Immature natural killer cell (primary cell): ENCODE data around the gene INF2. TPM values are rescaled to one million over a fixed set of nuclear protein-coding genes. Genes with fewer than 3 reads are reported as not detected.

Source experiments
- DNase-seq, 3 donors: peaks; one replicate each; pipeline ENCODE4 v3.0.0; 2022; ENCODE audit warnings: mixed read lengths in 1 of 3
- H3K27ac Mint-ChIP-seq, 6 donors: one replicate each; pipeline ENCODE4 v1.8.0; 2020; ENCODE audit warnings: mixed read lengths in 6 of 6, mild to moderate bottlenecking in 5 of 6, inconsistent platforms in 4 of 6, moderate library complexity in 3 of 6
- H3K27me3 Mint-ChIP-seq, 3 donors: one replicate each; pipeline ENCODE4 v1.8.0; 2020 to 2021; ENCODE audit warnings: low read depth in 3 of 3, mild to moderate bottlenecking in 3 of 3, mixed read lengths in 3 of 3, moderate library complexity in 3 of 3, inconsistent platforms in 1 of 3
- H3K36me3 Mint-ChIP-seq, 3 donors: one replicate each; pipeline ENCODE4 v1.8.0; 2020; ENCODE audit warnings: mixed read lengths in 3 of 3, inconsistent platforms in 2 of 3, mild to moderate bottlenecking in 2 of 3
- H3K4me1 Mint-ChIP-seq, 2 donors: one replicate each; pipeline ENCODE4 v1.8.0; 2020; ENCODE audit warnings: inconsistent platforms in 2 of 2, mild to moderate bottlenecking in 2 of 2, mixed read lengths in 2 of 2, moderate library complexity in 1 of 2
- H3K4me3 Mint-ChIP-seq, 5 donors: one replicate each; pipeline ENCODE4 v1.8.0; 2020; ENCODE audit warnings: mild to moderate bottlenecking in 5 of 5, mixed read lengths in 5 of 5, inconsistent platforms in 3 of 5, moderate library complexity in 3 of 5
- H3K9me3 Mint-ChIP-seq, 6 donors: one replicate each; pipeline ENCODE4 v1.8.0; 2020; ENCODE audit warnings: mild to moderate bottlenecking in 6 of 6, mixed read lengths in 6 of 6, inconsistent platforms in 4 of 6, moderate library complexity in 3 of 6
- polyA plus RNA-seq, 3 donors: library from polyadenylated mRNA; unstranded; fragments of 300-500 nt; fragmentation: Illumina TruSeq; gene quantifications; one replicate each; pipeline ENCODE4 v1.2.3, GENCODE V29; 2021

The INF2 gene
- polyA plus RNA-seq, result 1 to 10 TPM in 2 of 3 donors, not detected in 1; 1.5 to 2.5 TPM

DNA sequence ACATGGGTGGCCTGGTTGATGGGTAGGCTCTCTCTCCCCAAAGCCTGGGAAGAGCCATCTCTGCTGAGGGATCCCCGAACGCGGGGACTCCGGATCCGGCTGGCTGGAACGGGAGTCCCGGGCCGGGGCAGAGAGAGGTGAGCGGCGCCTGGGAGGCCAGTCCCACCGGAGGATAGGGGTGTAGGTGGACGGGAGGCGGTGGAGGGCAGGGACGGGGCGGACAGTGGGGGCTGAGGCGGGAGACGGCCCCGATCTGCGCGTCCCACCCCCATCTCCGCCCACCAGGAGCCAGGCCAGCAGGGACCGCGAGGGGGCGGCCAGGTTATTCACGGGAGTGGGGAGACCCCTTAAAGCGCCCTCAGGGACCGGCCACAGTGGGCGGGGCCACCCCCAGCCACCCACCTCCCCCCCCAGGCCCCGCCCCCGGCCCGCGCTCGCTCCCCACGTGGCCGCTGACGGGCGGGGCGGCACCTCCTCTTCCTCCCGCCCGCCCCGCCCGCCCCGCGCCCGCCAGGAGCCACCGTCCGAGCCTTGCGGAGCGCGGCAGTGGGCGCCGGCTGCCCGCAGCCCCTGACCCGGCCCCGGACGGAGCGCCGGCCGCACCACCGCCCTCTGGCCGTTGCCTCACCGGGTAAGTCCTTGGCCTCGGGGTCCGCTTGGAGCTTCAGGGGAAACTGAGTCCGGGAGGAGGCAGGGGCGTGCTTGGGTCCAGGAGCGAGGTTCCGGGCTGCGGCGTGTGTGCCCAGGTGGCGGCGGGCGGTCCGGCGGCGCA, at the start of gene INF2:
INF2 (plus strand) TSS at position 510 of the 772 bp plus-strand sequence. CDS start 11,748 bp downstream, outside the sequence.
- H3K27ac Mint-ChIP-seq, result no peak within 1 kb of the TSS

DNA sequence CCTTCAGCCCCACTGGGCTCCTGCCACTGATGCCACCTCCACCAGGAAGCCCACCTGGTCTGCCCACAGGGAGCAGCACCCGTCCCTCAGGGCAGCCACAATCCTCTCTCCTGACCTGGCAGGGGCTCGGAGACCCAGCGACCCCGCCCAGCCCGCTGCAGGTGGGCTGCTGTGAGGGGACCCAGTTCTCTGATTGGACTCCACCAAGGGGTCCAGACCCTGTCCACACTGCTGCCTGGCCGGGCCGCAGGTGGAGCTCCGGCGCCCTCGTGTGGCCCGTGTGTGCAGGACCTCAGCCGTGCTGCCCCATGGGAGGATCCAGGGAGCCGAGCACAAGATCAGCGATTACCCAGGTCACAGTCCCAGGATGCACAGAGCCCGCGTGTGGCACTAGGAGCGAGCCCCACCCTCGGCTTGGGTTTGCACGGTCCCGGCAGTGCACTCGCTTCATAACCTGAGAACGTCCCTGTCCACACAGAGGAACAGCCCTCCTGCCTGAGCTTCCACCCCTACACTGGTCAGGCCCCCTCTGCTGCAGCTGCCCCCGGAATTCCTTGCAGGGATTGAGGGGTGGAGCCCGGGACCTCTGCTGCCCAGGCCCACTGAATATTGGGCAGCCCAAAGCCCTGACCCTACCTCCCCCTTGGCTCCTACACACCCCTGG, 49.4 kb upstream of the INF2 start:
- no peaks in the 10 kb centered on the region for H3K9me3 Mint-ChIP-seq
- peak; percentile 25 to 33 (median 26) for DNase-seq
- H3K27ac Mint-ChIP-seq, result no peak overlapping the region
- H3K27me3 Mint-ChIP-seq, result peaks cover 2 to 5% (median 2%) of the 10 kb centered on the region in 3 donors
- H3K4me3 Mint-ChIP-seq, result no peak overlapping the region
- H3K36me3 Mint-ChIP-seq, result peaks cover 0 to 2% (median 0%) of the 10 kb centered on the region in 3 donors
- no peaks in the 10 kb centered on the region for H3K4me1 Mint-ChIP-seq

More for the DNA sequence above, at the start of gene INF2:
- H3K36me3 Mint-ChIP-seq, result no peaks in the 10 kb centered on the region
- H3K27me3 Mint-ChIP-seq, result peaks cover 0 to 1% (median 0%) of the 10 kb centered on the region in 3 donors
- peak in 2 of 3 donors; percentile 18 to 34 for DNase-seq
- H3K4me1 Mint-ChIP-seq, result peaks cover 15 to 26% of the 10 kb centered on the region in 2 donors
- H3K4me3 Mint-ChIP-seq, result peak within 1 kb of the TSS in 4 of 5 donors; percentile 23 to 72 (median 45)
- H3K9me3 Mint-ChIP-seq, result no peaks in the 10 kb centered on the region

GRCh38 chr14:104640681-104641080, 48.7 kb upstream of the INF2 start:
- H3K9me3 Mint-ChIP-seq, result no peaks in the 10 kb centered on the region
- H3K27me3 Mint-ChIP-seq, result peaks cover 2 to 8% (median 2%) of the 10 kb centered on the region in 3 donors
- H3K27ac Mint-ChIP-seq, result no peak overlapping the region
- H3K36me3 Mint-ChIP-seq, result peaks cover 0 to 5% (median 0%) of the 10 kb centered on the region in 3 donors
- no peak overlapping the region for H3K4me3 Mint-ChIP-seq
- no peak for DNase-seq
- no peaks in the 10 kb centered on the region for H3K4me1 Mint-ChIP-seq

- H3K27ac Mint-ChIP-seq, result no peak overlapping the region
- peaks cover 2 to 8% (median 2%) of the 10 kb centered on the region in 3 donors for H3K27me3 Mint-ChIP-seq
- no peaks in the 10 kb centered on the region for H3K9me3 Mint-ChIP-seq
- no peak for DNase-seq
- H3K4me1 Mint-ChIP-seq, result no peaks in the 10 kb centered on the region
- peaks cover 0 to 5% (median 0%) of the 10 kb centered on the region in 3 donors for H3K36me3 Mint-ChIP-seq
- H3K4me3 Mint-ChIP-seq, result no peak overlapping the region
These were observed 47.5 kb upstream of the INF2 start for GRCh38 chr14:104641753-104642539.

DNA sequence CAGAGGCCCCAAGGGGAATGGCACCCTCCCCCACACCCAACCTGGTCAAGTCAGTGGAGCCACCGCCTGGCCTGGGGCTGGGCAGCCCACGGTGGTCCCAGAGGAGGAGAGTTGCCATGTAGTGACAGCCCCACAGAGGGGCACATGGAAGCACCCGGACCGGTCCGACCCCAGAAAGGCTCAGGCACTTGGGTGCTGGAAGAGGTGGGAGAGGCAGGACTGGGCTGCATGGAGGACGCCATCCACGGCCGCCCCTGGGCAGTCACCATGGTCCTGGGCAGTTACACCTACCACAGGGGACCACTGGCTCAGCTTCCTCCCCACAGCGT, 46.9 kb upstream of the INF2 start:
- DNase-seq, result no peak
- peaks cover 0 to 5% (median 0%) of the 10 kb centered on the region in 3 donors for H3K36me3 Mint-ChIP-seq
- no peak overlapping the region for H3K27ac Mint-ChIP-seq
- no peaks in the 10 kb centered on the region for H3K4me1 Mint-ChIP-seq
- H3K4me3 Mint-ChIP-seq, result no peak overlapping the region
- H3K27me3 Mint-ChIP-seq, result peaks cover 2 to 8% (median 2%) of the 10 kb centered on the region in 3 donors
- H3K9me3 Mint-ChIP-seq, result no peaks in the 10 kb centered on the region

- peaks cover 0 to 5% (median 0%) of the 10 kb centered on the region in 3 donors for H3K36me3 Mint-ChIP-seq
- no peaks in the 10 kb centered on the region for H3K9me3 Mint-ChIP-seq
- no peak overlapping the region for H3K27ac Mint-ChIP-seq
These were observed 46.1 kb upstream of the INF2 start for GRCh38 chr14:104643306-104643705.

GRCh38 chr14:104644091-104644635, 45.3 kb upstream of the INF2 start:
- Mint-ChIP-seq H3K27ac (no peak overlapping the region), H3K4me1 (no peaks in the 10 kb centered on the region), H3K9me3 (no peaks in the 10 kb centered on the region), H3K4me3 (no peak overlapping the region), H3K27me3 (peaks cover 2 to 6% (median 5%) of the 10 kb centered on the region in 3 donors), H3K36me3 (peaks cover 0 to 5% (median 0%) of the 10 kb centered on the region in 3 donors)
- DNase-seq, result no peak

More at GRCh38 chr14:104643306-104643705, 46.1 kb upstream of the INF2 start:
- no peak overlapping the region for H3K4me3 Mint-ChIP-seq
- H3K4me1 Mint-ChIP-seq, result no peaks in the 10 kb centered on the region
- peaks cover 2 to 8% (median 2%) of the 10 kb centered on the region in 3 donors for H3K27me3 Mint-ChIP-seq
- DNase-seq, result no peak

DNA sequence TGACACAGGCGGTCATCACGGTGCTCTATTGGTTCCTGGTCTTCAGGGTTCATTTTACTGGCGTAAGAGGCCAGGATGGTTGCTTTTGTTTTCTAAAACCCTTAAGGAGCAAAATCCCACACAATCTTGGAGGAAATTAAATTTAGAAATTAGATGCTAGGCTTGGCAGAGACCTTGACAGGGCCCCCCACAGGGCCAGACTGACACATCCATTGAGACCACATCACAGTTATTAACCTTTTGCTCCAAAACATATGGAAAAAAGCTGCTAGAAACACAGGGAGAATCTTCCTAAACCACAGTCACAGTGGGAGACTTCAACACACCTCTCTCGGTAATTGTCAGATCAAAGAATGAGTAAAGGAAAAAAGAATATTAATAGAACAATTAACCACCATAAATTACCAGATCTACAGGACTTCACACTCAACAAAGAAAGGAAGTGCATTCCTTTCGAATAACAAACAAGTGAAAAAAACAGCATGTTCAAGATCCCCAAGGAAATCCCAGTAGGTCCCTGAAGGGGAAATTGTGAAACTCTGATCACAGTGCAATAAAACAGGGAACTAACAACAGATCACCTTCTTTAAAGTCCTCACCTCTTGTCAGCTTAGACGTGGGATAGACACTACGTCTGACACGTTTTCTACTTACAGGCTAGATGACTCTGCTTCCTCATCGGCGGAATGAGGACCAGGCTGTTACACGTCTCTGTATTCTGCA, 44.6 kb upstream of the INF2 start:
- Mint-ChIP-seq H3K4me1 (peaks cover 0 to under 1% of the 10 kb centered on the region in 2 donors), H3K27ac (no peak overlapping the region), H3K9me3 (peaks cover 0 to 1% (median 0%) of the 10 kb centered on the region in 6 donors), H3K36me3 (peaks cover 0 to 5% (median 0%) of the 10 kb centered on the region in 3 donors), H3K4me3 (no peak overlapping the region), H3K27me3 (peaks cover 2 to 8% (median 5%) of the 10 kb centered on the region in 3 donors)
- DNase-seq, result no peak

DNA sequence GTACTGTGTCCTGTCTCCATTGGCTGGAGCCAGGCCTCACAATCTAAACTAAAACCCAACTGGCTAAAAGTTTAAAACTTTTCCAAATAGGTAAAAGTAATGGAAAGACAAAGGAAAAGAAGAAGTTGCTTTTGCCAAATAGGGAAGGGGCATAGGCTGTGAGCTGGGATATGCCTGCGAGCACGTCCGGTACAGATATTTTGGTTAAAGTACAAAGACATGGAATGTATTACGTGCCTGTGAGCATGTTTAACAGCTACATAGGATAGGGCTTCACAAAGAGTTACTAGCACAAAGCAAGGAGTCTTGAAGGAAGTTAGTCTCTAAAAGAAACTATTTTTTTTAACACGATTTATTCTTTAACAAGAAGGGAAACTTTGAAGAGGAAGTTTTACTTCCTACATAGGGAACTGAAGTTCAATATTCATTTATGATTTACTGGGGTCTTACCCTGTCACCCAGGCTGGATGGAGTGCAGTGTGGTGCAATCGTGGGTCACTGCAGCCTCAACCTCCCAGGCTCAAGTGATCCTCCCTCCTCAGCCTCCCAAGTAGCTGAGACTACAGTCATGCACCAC, 41.9 kb upstream of the INF2 start:
- H3K27ac Mint-ChIP-seq, result no peak overlapping the region
- no peak overlapping the region for H3K4me3 Mint-ChIP-seq
- peaks cover 0 to 5% (median 0%) of the 10 kb centered on the region in 3 donors for H3K36me3 Mint-ChIP-seq
- H3K27me3 Mint-ChIP-seq, result peaks cover 3 to 8% (median 3%) of the 10 kb centered on the region in 3 donors
- peaks cover 0 to 2% (median under 1%) of the 10 kb centered on the region in 6 donors for H3K9me3 Mint-ChIP-seq
- H3K4me1 Mint-ChIP-seq, result peaks cover 0 to 2% of the 10 kb centered on the region in 2 donors
- DNase-seq, result no peak

- peak; percentile 55 to 56 (median 55) for DNase-seq
- Mint-ChIP-seq H3K27ac (no peak overlapping the region), H3K4me1 (peaks cover 0 to 2% of the 10 kb centered on the region in 2 donors), H3K9me3 (peaks cover 0 to 6% (median 3%) of the 10 kb centered on the region in 6 donors), H3K4me3 (peak overlapping the region in 1 of 5 donors; percentile 42), H3K36me3 (peaks cover 0 to 3% (median 0%) of the 10 kb centered on the region in 3 donors), H3K27me3 (peaks cover 4 to 9% (median 4%) of the 10 kb centered on the region in 3 donors)
These were observed 39.1 kb upstream of the INF2 start for GRCh38 chr14:104650057-104650980.

GRCh38 chr14:104650981-104651875, 38.2 kb upstream of the INF2 start:
- Mint-ChIP-seq H3K9me3 (peaks cover 0 to 6% (median 3%) of the 10 kb centered on the region in 6 donors), H3K27me3 (peaks cover 3 to 9% (median 4%) of the 10 kb centered on the region in 3 donors), H3K27ac (no peak overlapping the region), H3K4me3 (no peak overlapping the region), H3K36me3 (peaks cover 0 to 3% (median 0%) of the 10 kb centered on the region in 3 donors), H3K4me1 (peaks cover 0 to 2% of the 10 kb centered on the region in 2 donors)
- no peak for DNase-seq
